DMS153 (cell line): ENCODE measurements around the gene RAB31.
"Not testable (repeated sequence)": the region's sequence is repeated elsewhere in the genome, so short reads cannot be mapped to it uniquely, and the experiment has no call there.

Source experiments
- DNase-seq: peaks from one replicate; lab custom pipeline; 2025; lab: John Stamatoyannopoulos, UW

RAB31 gene

GRCh38 chr18:9891515-9891914, 183.4 kb downstream of the RAB31 start:
- DNase-seq, result not testable (repeated sequence)

- DNase-seq, result no peak
Measured at GRCh38 chr18:9894454-9895068, 186.5 kb downstream of the RAB31 start.

GRCh38 chr18:9897129-9897528, 189.0 kb downstream of the RAB31 start:
- DNase-seq, result no peak

GRCh38 chr18:9897787-9898291, 189.7 kb downstream of the RAB31 start:
- DNase-seq, result not testable (repeated sequence)

- DNase-seq, result no peak
Measured at GRCh38 chr18:9898792-9899549, 190.9 kb downstream of the RAB31 start.

GRCh38 chr18:9899550-9899930, 191.4 kb downstream of the RAB31 start:
- DNase-seq, result not testable (repeated sequence)

- DNase-seq, result no peak
Measured at GRCh38 chr18:9900699-9901098, 192.6 kb downstream of the RAB31 start.

- DNase-seq, result no peak
Measured at GRCh38 chr18:9901377-9901776, 193.3 kb downstream of the RAB31 start.

GRCh38 chr18:9902264-9902663, 194.2 kb downstream of the RAB31 start:
- not testable (repeated sequence) for DNase-seq

- no peak for DNase-seq
Measured at GRCh38 chr18:9902832-9903231, 194.7 kb downstream of the RAB31 start.

- DNase-seq, result no peak
Measured at GRCh38 chr18:9905401-9905922, 197.4 kb downstream of the RAB31 start.

GRCh38 chr18:9906481-9906880, 198.4 kb downstream of the RAB31 start:
- no peak for DNase-seq

- no peak for DNase-seq
Measured at GRCh38 chr18:9907867-9908266, 199.8 kb downstream of the RAB31 start.

GRCh38 chr18:9910071-9910470, 202.0 kb downstream of the RAB31 start:
- no peak for DNase-seq

GRCh38 chr18:9910661-9911060, 202.6 kb downstream of the RAB31 start:
- DNase-seq, result no peak

GRCh38 chr18:9911226-9911625, 203.1 kb downstream of the RAB31 start:
- no peak for DNase-seq
